HUES6 (cell line): ENCODE measurements around the gene ARMH4.

Source experiments
- H3K27ac ChIP-seq: 2 replicates; pipeline ENCODE4 v1.7.0; 2013; ENCODE audit warnings: low read depth, mild to moderate bottlenecking, low read length, inconsistent platforms
- H3K27me3 ChIP-seq: 2 replicates; pipeline ENCODE4 v1.6.1; 2013; ENCODE audit warnings: low read length; ENCODE audit not compliant: control insufficient read depth, insufficient read depth
- H3K36me3 ChIP-seq: 2 replicates; pipeline ENCODE4 v1.6.1; 2013; ENCODE audit warnings: low read length; ENCODE audit not compliant: control insufficient read depth, insufficient read depth
- H3K4me1 ChIP-seq: 2 replicates; pipeline ENCODE4 v1.6.1; 2013; ENCODE audit warnings: low read length; ENCODE audit not compliant: control insufficient read depth, insufficient read depth
- H3K4me3 ChIP-seq: 2 replicates; pipeline ENCODE4 v1.5.1; 2013; ENCODE audit warnings: low read depth, low read length
- H3K9ac ChIP-seq: one replicate; pipeline ENCODE4 v1.6.1; 2013; ENCODE audit warnings: mild to moderate bottlenecking, low read length
- H3K9me3 ChIP-seq: 2 replicates; pipeline ENCODE4 v1.6.1; 2013; ENCODE audit warnings: low read depth, low read length; ENCODE audit not compliant: control insufficient read depth, insufficient read depth

ARMH4 gene

GRCh38 chr14:58048219-58048618 is 103.8 kb downstream of the ARMH4 start:
- Histone ChIP-seq H3K27me3 (no peaks in the 10 kb centered on the region), H3K4me1 (no peaks in the 10 kb centered on the region), H3K9ac (no peak overlapping the region), H3K9me3 (no peaks in the 10 kb centered on the region), H3K4me3 (no peak overlapping the region), H3K27ac (no peak overlapping the region), H3K36me3 (no peaks in the 10 kb centered on the region)

GRCh38 chr14:58027904-58028303 is 124.1 kb downstream of the ARMH4 start:
- Histone ChIP-seq H3K9ac (no peak overlapping the region), H3K27ac (no peak overlapping the region), H3K27me3 (no peaks in the 10 kb centered on the region), H3K4me3 (no peak overlapping the region), H3K36me3 (no peaks in the 10 kb centered on the region), H3K9me3 (no peaks in the 10 kb centered on the region), H3K4me1 (no peaks in the 10 kb centered on the region)

- no peak overlapping the region for H3K9ac ChIP-seq
- no peaks in the 10 kb centered on the region for H3K36me3 ChIP-seq
- H3K9me3 ChIP-seq = no peaks in the 10 kb centered on the region
- H3K4me3 ChIP-seq = no peak overlapping the region
- no peaks in the 10 kb centered on the region for H3K27me3 ChIP-seq
- H3K27ac ChIP-seq = no peak overlapping the region
- H3K4me1 ChIP-seq = no peaks in the 10 kb centered on the region
These were observed 125.0 kb downstream of the ARMH4 start for GRCh38 chr14:58026967-58027366.

DNA sequence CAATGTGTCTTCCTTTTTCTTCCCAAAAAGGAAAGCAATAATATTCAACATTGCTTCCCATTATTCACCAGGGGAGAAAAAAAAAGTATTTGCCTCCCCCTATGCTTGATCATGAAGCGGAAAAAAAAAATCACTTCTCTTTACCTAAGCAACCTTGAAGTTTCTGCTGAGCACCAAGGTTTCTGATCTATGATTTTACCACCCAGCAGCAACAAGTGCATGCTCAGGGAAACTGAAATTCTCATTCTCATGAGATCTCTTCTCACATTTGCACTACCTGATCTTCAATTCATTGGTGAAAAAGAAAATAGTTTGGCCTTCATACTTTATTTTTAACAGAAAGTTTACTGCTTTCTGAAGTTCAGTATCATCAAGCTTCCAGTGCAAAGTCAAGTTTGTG is 125.8 kb downstream of the ARMH4 start:
- no peaks in the 10 kb centered on the region for H3K9me3 ChIP-seq
- no peaks in the 10 kb centered on the region for H3K27me3 ChIP-seq
- no peaks in the 10 kb centered on the region for H3K36me3 ChIP-seq
- no peak overlapping the region for H3K9ac ChIP-seq
- H3K4me1 ChIP-seq = no peaks in the 10 kb centered on the region
- no peak overlapping the region for H3K27ac ChIP-seq
- no peak overlapping the region for H3K4me3 ChIP-seq

DNA sequence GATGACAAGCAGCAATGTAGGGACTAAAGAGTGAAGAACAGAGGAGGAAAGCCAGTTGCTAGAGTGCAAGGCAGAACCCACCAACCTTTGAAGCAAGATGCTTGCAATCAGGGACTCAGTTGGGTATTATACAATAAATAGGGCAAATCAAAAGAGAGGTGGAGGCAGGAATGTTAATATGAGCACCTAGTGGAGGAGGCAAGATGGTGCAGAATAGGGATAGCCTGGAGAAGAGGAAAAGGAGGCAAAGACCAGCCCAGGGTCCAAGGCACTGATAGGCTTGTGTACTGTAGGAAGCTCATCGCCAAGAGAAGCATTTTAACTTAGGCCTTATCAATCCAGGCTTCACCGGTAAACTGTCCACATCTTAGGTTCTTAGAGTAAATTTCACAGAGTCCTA is 137.2 kb downstream of the ARMH4 start:
- Histone ChIP-seq H3K36me3 (no peaks in the 10 kb centered on the region), H3K9ac (no peak overlapping the region), H3K27ac (no peak overlapping the region), H3K4me3 (no peak overlapping the region), H3K4me1 (no peaks in the 10 kb centered on the region), H3K27me3 (no peaks in the 10 kb centered on the region), H3K9me3 (no peaks in the 10 kb centered on the region)

GRCh38 chr14:58002618-58003017 is 149.4 kb downstream of the ARMH4 start:
- Histone ChIP-seq H3K4me3 (no peak overlapping the region), H3K9me3 (no peaks in the 10 kb centered on the region), H3K9ac (no peak overlapping the region), H3K27me3 (no peaks in the 10 kb centered on the region), H3K36me3 (no peaks in the 10 kb centered on the region), H3K27ac (no peak overlapping the region), H3K4me1 (no peaks in the 10 kb centered on the region)

GRCh38 chr14:57999979-58000378 is 152.0 kb downstream of the ARMH4 start:
- Histone ChIP-seq H3K9ac (no peak overlapping the region), H3K4me1 (no peaks in the 10 kb centered on the region), H3K4me3 (no peak overlapping the region), H3K27ac (no peak overlapping the region), H3K27me3 (no peaks in the 10 kb centered on the region), H3K36me3 (no peaks in the 10 kb centered on the region), H3K9me3 (no peaks in the 10 kb centered on the region)

GRCh38 chr14:57999471-57999870 is 152.5 kb downstream of the ARMH4 start:
- Histone ChIP-seq H3K27me3 (no peaks in the 10 kb centered on the region), H3K36me3 (no peaks in the 10 kb centered on the region), H3K4me1 (no peaks in the 10 kb centered on the region), H3K4me3 (no peak overlapping the region), H3K9me3 (no peaks in the 10 kb centered on the region), H3K27ac (no peak overlapping the region), H3K9ac (no peak overlapping the region)

DNA sequence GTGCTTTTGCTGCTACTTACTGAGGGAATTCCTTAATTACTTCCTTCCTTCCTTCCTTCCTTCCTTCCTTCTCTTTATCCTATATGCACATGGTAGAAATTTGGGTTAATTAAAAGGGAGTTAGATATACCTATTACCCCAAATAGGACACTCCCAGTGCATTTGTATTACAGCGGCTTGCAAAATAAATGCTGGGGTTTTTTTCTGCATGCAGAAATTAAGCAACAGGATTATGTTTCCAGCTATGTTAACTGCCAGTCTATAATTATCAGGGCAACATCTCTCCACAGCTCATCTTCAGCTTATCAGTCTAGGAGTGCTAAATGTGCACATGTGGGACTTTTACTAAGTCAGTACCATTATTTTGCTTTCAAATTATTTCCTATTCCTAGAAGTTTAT is 153.2 kb downstream of the ARMH4 start:
- no peaks in the 10 kb centered on the region for H3K36me3 ChIP-seq
- H3K4me1 ChIP-seq = no peaks in the 10 kb centered on the region
- H3K27me3 ChIP-seq = no peaks in the 10 kb centered on the region
- H3K27ac ChIP-seq = no peak overlapping the region
- H3K9ac ChIP-seq = no peak overlapping the region
- H3K4me3 ChIP-seq = no peak overlapping the region
- no peaks in the 10 kb centered on the region for H3K9me3 ChIP-seq

GRCh38 chr14:57991353-57991752 is 160.7 kb downstream of the ARMH4 start:
- Histone ChIP-seq H3K9ac (no peak overlapping the region), H3K36me3 (no peaks in the 10 kb centered on the region), H3K4me1 (peaks cover 9% of the 10 kb centered on the region), H3K4me3 (no peak overlapping the region), H3K27ac (no peak overlapping the region), H3K27me3 (no peaks in the 10 kb centered on the region), H3K9me3 (no peaks in the 10 kb centered on the region)

GRCh38 chr14:57988445-57988844 is 163.6 kb downstream of the ARMH4 start:
- Histone ChIP-seq H3K36me3 (no peaks in the 10 kb centered on the region), H3K27me3 (no peaks in the 10 kb centered on the region)

More at GRCh38 chr14:57988445-57988844, 163.6 kb downstream of the ARMH4 start:
- Histone ChIP-seq H3K4me3 (no peak overlapping the region), H3K27ac (no peak overlapping the region), H3K9me3 (no peaks in the 10 kb centered on the region), H3K4me1 (peaks cover 9% of the 10 kb centered on the region), H3K9ac (no peak overlapping the region)
